HCT116 (cell line): Measurements from ENCODE around the gene RUFY4. TPM values are rescaled to one million over a fixed set of nuclear protein-coding genes. Genes with fewer than 3 reads are reported as not detected.

Experiments
- ATAC-seq: fragments of 200-7000 bp; cut with Tn5 transposase; 2 replicates; pipeline ENCODE4 v1.9.1; 2020; ENCODE audit warnings: mild to moderate bottlenecking, moderate library complexity
- BruUV-seq: library from RNA; stranded (reverse); fragments of 400-500 nt; replicated peaks from 2 replicates; lab custom pipeline; 2021; lab: Mats Ljungman, UMichigan
- CTCF ChIA-PET: fragments of 300-600 bp; sonication (Branson Sonifier 250); formaldehyde crosslinking; loops from one replicate; lab custom pipeline; 2021; ENCODE audit warnings: antibody characterized with exemption; lab: Charles Lee
- POLR2A ChIA-PET: fragments of 300-600, 350-600 bp; sonication (Branson Sonifier 250); formaldehyde crosslinking; loops from one replicate; lab custom pipeline; 2021; ENCODE audit warnings: antibody characterized with exemption; lab: Charles Lee
- RAD21 ChIA-PET, 2 experiments: fragments of 300-600 bp; sonication (Branson Sonifier 250); formaldehyde crosslinking; loops; one replicate each; lab custom pipeline; 2023; ENCODE audit warnings: low total read pairs in 2 of 2; ENCODE audit not compliant: uncharacterized antibody in 2 of 2, unreplicated experiment in 2 of 2, low non-redundant PET in 1 of 2; lab: Charles Lee
- DNase-seq: peaks from one replicate; pipeline ENCODE4 v3.0.0-alpha.2; 2010; ENCODE audit warnings: low read depth, low spot score
- H2AFZ ChIP-seq: fragments of 200-600 bp; shearing (Covaris generic), sonication (generic); 2 replicates; pipeline ENCODE4 v1.6.1; 2017; ENCODE audit warnings: low read depth, mixed run types, mixed read lengths, antibody characterized with exemption, low read length; ENCODE audit not compliant: poor library complexity, severe bottlenecking
- H3K27ac ChIP-seq: 2 replicates; pipeline ENCODE4 v1.5.1; 2012; ENCODE audit warnings: low read depth, low read length
- H3K27me3 ChIP-seq: fragments of 200-600 bp; sonication (generic); 2 replicates; pipeline ENCODE4 v1.6.1; 2016; ENCODE audit warnings: mixed run types, low read length, mixed read lengths; ENCODE audit not compliant: insufficient read depth
- H3K36me3 ChIP-seq, 2 experiments: fragments of 200-500 bp in 1 of 2; fragments of 200-600 bp in 1 of 2; sonication (Bioruptor generic) in 1 of 2; sonication (generic) in 1 of 2; 2 replicates each; pipeline versions ENCODE4 v1.5.1 to v1.6.1; 2014 to 2016; ENCODE audit warnings: low read length in 2 of 2, inconsistent platforms in 1 of 2, mixed read lengths in 1 of 2, mixed run types in 1 of 2; ENCODE audit not compliant: insufficient read depth in 2 of 2, control insufficient read depth in 1 of 2
- H3K4me1 ChIP-seq, 2 experiments: fragments of 200-600 bp in 1 of 2; sonication (generic) in 1 of 2; 2 replicates each; pipeline versions ENCODE4 v1.5.1 to v1.6.1; 2012 to 2017; ENCODE audit warnings: low read length in 2 of 2, inconsistent platforms in 1 of 2, mild to moderate bottlenecking in 1 of 2, mixed read lengths in 1 of 2, mixed run types in 1 of 2, moderate library complexity in 1 of 2; ENCODE audit not compliant: insufficient read depth in 2 of 2, control insufficient read depth in 1 of 2
- H3K4me2 ChIP-seq: fragments of 200-600 bp; sonication (generic); 2 replicates; pipeline ENCODE4 v1.6.1; 2017; ENCODE audit warnings: mixed run types, low read length, mixed read lengths
- H3K4me3 ChIP-seq, 2 experiments: fragments of 200-600 bp in 1 of 2; sonication (generic) in 1 of 2; replicated peaks in 1 of 2; 2 replicates each; pipeline ENCODE4 v1.5.1; 2011 to 2016; ENCODE audit warnings: low read length in 2 of 2, control low read depth in 1 of 2, low read depth in 1 of 2, mild to moderate bottlenecking in 1 of 2, mixed read lengths in 1 of 2, mixed run types in 1 of 2
- H3K79me2 ChIP-seq: fragments of 200-600 bp; sonication (generic); 2 replicates; pipeline ENCODE4 v1.6.1; 2017; ENCODE audit warnings: mild to moderate bottlenecking, mixed run types, low read length, moderate library complexity, mixed read lengths; ENCODE audit not compliant: insufficient read depth
- H3K9ac ChIP-seq: fragments of 200-600 bp; sonication (generic); 2 replicates; pipeline ENCODE4 v1.6.1; 2016; ENCODE audit warnings: low read length, mixed read lengths
- H3K9me2 ChIP-seq: fragments of 200-600 bp; sonication (generic), shearing (Covaris generic); 2 replicates; pipeline ENCODE4 v1.6.1; 2017; ENCODE audit warnings: mixed run types, mild to moderate bottlenecking, moderate library complexity; ENCODE audit not compliant: insufficient read depth
- H3K9me3 ChIP-seq, 2 experiments: fragments of 200-500 bp in 1 of 2; fragments of 200-600 bp in 1 of 2; sonication (Bioruptor generic) in 1 of 2; sonication (generic) in 1 of 2; 2 replicates each; pipeline ENCODE4 v1.6.1; 2014 to 2017; ENCODE audit warnings: low read length in 2 of 2, mixed read lengths in 2 of 2, inconsistent platforms in 1 of 2, low read depth in 1 of 2, mild to moderate bottlenecking in 1 of 2, mixed run types in 1 of 2, moderate library complexity in 1 of 2; ENCODE audit not compliant: control insufficient read depth in 1 of 2, insufficient read depth in 1 of 2
- H4K20me1 ChIP-seq: fragments of 200-600 bp; sonication (generic), shearing (Covaris generic); 2 replicates; pipeline ENCODE4 v1.6.1; 2017; ENCODE audit warnings: mixed run types, mild to moderate bottlenecking, moderate library complexity; ENCODE audit not compliant: insufficient read depth
- CBX3 ChIP-seq: IDR thresholded peaks from 2 replicates; pipeline ENCODE4 v1.6.1; 2012; ENCODE audit warnings: low read depth
- CEBPB ChIP-seq: IDR thresholded peaks from 2 replicates; pipeline ENCODE4 v1.6.1; 2012; ENCODE audit warnings: low read depth
- EZH2 ChIP-seq: fragments of 200-600 bp; sonication (generic); IDR thresholded peaks from 2 replicates; pipeline ENCODE4 v1.6.1; 2017; ENCODE audit warnings: antibody characterized with exemption, mixed run types
- FOSL1 ChIP-seq: IDR thresholded peaks from 2 replicates; pipeline ENCODE4 v1.6.1; 2012; ENCODE audit warnings: low read depth
- JUND ChIP-seq: IDR thresholded peaks from 2 replicates; pipeline ENCODE4 v1.6.1; 2012
- RAD21 ChIP-seq: IDR thresholded peaks from 2 replicates; pipeline ENCODE4 v1.6.1; 2012; ENCODE audit warnings: low read depth, mild to moderate bottlenecking
- SP1 ChIP-seq: IDR thresholded peaks from 2 replicates; pipeline ENCODE4 v1.6.1; 2012; ENCODE audit warnings: low read depth
- intact Hi-C: fragments of 100-400 bp; cut with micrococcal nuclease; formaldehyde crosslinking; loops from 2 replicates; pipeline ENCODE4 v1.10.0; 2022
- total RNA-seq: library from RNA; stranded (reverse); gene quantifications from one replicate; pipeline ENCODE4 v1.2.1, GENCODE V29; 2021; ENCODE audit not compliant: unreplicated experiment
- TF ChIP-seq, protein P1 (sequence below): IDR thresholded peaks from 2 replicates; pipeline ENCODE4 v1.6.1; 2012
- TF ChIP-seq, protein P2 (sequence below): IDR thresholded peaks from 2 replicates; pipeline ENCODE4 v1.6.1; 2012
- TF ChIP-seq, protein P3 (sequence below): IDR thresholded peaks from 2 replicates; pipeline ENCODE4 v1.6.1; 2012; ENCODE audit warnings: low read depth

The RUFY4 gene
- total RNA-seq, 1 experiment from 2014 or later: 0.27 TPM

DNA sequence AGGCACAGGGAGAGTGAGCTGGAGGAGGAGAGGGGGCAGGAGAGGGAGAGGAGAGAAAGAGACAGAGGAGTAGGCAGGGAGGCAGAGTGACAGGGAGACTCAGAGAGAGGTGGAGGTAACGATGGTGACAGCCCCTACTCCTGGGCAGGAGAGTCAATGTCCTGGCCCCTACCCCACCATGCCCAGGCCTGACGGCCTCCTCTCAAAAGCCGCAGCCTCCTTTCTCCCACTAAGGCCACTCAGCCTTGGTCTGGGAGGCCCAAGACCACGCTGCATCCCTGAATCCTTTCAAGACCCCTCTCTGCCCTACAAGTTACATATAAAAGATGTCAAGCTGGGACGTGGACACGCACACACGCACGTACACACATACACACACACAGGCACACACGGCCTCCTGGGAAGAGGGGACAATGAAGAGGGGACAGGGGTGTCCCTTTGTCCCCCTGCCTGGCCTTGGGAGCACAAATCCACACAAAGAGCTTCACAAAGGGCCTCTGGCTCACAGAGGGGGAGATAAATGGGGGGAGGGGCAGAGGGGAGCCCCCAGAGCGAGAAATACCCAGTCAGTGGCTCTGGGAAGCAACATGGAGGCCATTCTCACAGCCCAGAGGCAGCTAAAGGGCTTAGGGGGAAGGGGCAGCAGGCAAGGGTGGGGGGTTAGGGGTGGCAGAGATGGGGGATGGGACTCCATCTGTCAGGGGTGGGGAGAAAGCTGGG lies 46.8 kb upstream of the RUFY4 start (continued):
- TF ChIP-seq FOSL1 (no peak), EZH2 (no peak), CBX3 (no peak), RAD21 (no peak), JUND (no peak), SP1 (no peak), CEBPB (no peak)
- TF ChIP-seq, protein P1, sequence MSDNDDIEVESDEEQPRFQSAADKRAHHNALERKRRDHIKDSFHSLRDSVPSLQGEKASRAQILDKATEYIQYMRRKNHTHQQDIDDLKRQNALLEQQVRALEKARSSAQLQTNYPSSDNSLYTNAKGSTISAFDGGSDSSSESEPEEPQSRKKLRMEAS: no peak
- TF ChIP-seq, protein P2, sequence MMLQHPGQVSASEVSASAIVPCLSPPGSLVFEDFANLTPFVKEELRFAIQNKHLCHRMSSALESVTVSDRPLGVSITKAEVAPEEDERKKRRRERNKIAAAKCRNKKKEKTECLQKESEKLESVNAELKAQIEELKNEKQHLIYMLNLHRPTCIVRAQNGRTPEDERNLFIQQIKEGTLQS: no peak

DNA sequence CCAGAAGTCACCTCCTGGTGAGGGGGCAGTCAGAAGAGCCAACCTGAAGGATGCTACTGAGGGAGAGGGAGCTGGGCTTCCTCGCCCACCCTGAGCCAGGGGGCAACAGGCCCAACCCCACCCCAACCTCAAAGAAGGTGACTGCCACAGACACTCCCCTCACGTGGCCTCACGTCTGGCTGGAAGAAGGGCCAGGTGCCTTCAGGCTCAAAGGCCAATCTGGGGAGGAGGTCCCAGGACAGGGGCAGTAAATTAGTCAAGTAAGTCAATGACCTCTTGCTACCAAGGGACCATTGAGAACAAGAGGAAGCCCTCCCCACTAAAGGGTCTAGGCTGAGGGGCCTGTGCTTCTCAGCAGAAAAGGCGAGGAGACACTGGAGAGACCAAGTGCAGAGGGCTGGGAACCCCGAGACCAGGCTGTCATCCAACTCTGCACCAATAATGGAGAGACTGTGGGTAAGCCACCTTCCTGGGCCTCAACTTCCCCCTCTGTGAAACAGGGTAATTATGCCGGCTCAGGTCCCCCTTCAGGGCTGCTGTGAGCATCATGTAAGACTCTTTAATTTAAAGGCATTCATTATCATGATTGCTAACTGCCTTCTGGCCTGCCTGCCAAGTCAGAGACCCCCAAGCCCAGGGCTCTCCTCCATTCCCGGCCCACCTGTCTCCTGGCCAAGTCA lies 46.1 kb upstream of the RUFY4 start:
- ChIA-PET POLR2A (no interaction called here), CTCF (no interaction called here), RAD21 (no interaction called here)
- no TSS peak for BruUV-seq
- no peaks in the 10 kb centered on the region for H3K4me1 ChIP-seq
- ATAC-seq (no peak), DNase-seq (no peak)
- H3K9me2 ChIP-seq: no peaks in the 10 kb centered on the region
- H2AFZ ChIP-seq: no peak overlapping the region
- H3K4me2 ChIP-seq: no peak overlapping the region
- H3K9me3 ChIP-seq: no peaks in the 10 kb centered on the region
- H3K4me3 ChIP-seq: no peak overlapping the region
- no peaks in the 10 kb centered on the region for H3K79me2 ChIP-seq
- H3K9ac ChIP-seq: no peak overlapping the region
- no peaks in the 10 kb centered on the region for H3K36me3 ChIP-seq
- intact Hi-C loops: no loop called here
- TF ChIP-seq, protein P3, sequence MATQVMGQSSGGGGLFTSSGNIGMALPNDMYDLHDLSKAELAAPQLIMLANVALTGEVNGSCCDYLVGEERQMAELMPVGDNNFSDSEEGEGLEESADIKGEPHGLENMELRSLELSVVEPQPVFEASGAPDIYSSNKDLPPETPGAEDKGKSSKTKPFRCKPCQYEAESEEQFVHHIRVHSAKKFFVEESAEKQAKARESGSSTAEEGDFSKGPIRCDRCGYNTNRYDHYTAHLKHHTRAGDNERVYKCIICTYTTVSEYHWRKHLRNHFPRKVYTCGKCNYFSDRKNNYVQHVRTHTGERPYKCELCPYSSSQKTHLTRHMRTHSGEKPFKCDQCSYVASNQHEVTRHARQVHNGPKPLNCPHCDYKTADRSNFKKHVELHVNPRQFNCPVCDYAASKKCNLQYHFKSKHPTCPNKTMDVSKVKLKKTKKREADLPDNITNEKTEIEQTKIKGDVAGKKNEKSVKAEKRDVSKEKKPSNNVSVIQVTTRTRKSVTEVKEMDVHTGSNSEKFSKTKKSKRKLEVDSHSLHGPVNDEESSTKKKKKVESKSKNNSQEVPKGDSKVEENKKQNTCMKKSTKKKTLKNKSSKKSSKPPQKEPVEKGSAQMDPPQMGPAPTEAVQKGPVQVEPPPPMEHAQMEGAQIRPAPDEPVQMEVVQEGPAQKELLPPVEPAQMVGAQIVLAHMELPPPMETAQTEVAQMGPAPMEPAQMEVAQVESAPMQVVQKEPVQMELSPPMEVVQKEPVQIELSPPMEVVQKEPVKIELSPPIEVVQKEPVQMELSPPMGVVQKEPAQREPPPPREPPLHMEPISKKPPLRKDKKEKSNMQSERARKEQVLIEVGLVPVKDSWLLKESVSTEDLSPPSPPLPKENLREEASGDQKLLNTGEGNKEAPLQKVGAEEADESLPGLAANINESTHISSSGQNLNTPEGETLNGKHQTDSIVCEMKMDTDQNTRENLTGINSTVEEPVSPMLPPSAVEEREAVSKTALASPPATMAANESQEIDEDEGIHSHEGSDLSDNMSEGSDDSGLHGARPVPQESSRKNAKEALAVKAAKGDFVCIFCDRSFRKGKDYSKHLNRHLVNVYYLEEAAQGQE: no peak
- no peak for TF ChIP-seq CEBPB
- H4K20me1 ChIP-seq: no peaks in the 10 kb centered on the region
- H3K27me3 ChIP-seq: no peaks in the 10 kb centered on the region
- H3K27ac ChIP-seq: no peak overlapping the region
